HL-60 (cell line): ENCODE data around the gene XRCC5.
A peak's percentile ranks its signal among the peaks of the same experiment; 100 is the strongest.

Source experiments
- DNase-seq, 2 experiments: peaks; one replicate each; pipeline ENCODE4 v3.0.0-alpha.2; 2010 to 2020; ENCODE audit warnings: low read depth in 1 of 2, low spot score in 1 of 2
- H3K27ac ChIP-seq: fragments of 250-450 bp; sonication (Bioruptor Pico); replicated peaks from 2 replicates; pipeline ENCODE4 v1.5.1; 2020; ENCODE audit warnings: mild to moderate bottlenecking, moderate library complexity
- H3K27me3 ChIP-seq: fragments of 250-450 bp; sonication (Bioruptor Pico); 2 replicates; pipeline ENCODE4 v1.5.1; 2021; ENCODE audit warnings: mild to moderate bottlenecking, moderate library complexity; ENCODE audit not compliant: insufficient read depth, poor library complexity, severe bottlenecking
- H3K4me3 ChIP-seq: replicated peaks from 2 replicates; pipeline ENCODE4 v1.5.1; 2011; ENCODE audit warnings: mild to moderate bottlenecking, control low read depth, low read length; ENCODE audit not compliant: insufficient read depth
- GABPA ChIP-seq: IDR thresholded peaks from 2 replicates; pipeline ENCODE4 v1.6.1; 2012; ENCODE audit warnings: low read depth
- POLR2AphosphoS5 ChIP-seq: IDR thresholded peaks from 2 replicates; pipeline ENCODE4 v1.6.1; 2012; ENCODE audit warnings: low read depth
- SPI1 ChIP-seq: IDR thresholded peaks from 2 replicates; pipeline ENCODE4 v1.6.1; 2012; ENCODE audit warnings: low read depth, mild to moderate bottlenecking, borderline replicate concordance
- TF ChIP-seq, protein P1 (sequence below): IDR thresholded peaks from 2 replicates; pipeline ENCODE4 v1.6.1; 2012; ENCODE audit warnings: low read depth; ENCODE audit not compliant: insufficient replicate concordance
- TF ChIP-seq, protein P2 (sequence below): IDR thresholded peaks from one replicate; pipeline ENCODE4 v1.5.1; 2011; ENCODE audit warnings: low read length, control low read depth, inconsistent platforms; ENCODE audit not compliant: insufficient read depth

Gene XRCC5

GRCh38 chr2:216181351-216181750 is 72.2 kb downstream of the XRCC5 start:
- no peak overlapping the region for H3K4me3 ChIP-seq
- H3K27ac ChIP-seq: no peak overlapping the region
- DNase-seq: no peak
- TF ChIP-seq GABPA: no peak
- TF ChIP-seq, protein P1, sequence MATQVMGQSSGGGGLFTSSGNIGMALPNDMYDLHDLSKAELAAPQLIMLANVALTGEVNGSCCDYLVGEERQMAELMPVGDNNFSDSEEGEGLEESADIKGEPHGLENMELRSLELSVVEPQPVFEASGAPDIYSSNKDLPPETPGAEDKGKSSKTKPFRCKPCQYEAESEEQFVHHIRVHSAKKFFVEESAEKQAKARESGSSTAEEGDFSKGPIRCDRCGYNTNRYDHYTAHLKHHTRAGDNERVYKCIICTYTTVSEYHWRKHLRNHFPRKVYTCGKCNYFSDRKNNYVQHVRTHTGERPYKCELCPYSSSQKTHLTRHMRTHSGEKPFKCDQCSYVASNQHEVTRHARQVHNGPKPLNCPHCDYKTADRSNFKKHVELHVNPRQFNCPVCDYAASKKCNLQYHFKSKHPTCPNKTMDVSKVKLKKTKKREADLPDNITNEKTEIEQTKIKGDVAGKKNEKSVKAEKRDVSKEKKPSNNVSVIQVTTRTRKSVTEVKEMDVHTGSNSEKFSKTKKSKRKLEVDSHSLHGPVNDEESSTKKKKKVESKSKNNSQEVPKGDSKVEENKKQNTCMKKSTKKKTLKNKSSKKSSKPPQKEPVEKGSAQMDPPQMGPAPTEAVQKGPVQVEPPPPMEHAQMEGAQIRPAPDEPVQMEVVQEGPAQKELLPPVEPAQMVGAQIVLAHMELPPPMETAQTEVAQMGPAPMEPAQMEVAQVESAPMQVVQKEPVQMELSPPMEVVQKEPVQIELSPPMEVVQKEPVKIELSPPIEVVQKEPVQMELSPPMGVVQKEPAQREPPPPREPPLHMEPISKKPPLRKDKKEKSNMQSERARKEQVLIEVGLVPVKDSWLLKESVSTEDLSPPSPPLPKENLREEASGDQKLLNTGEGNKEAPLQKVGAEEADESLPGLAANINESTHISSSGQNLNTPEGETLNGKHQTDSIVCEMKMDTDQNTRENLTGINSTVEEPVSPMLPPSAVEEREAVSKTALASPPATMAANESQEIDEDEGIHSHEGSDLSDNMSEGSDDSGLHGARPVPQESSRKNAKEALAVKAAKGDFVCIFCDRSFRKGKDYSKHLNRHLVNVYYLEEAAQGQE: no peak
- TF ChIP-seq, protein P2, sequence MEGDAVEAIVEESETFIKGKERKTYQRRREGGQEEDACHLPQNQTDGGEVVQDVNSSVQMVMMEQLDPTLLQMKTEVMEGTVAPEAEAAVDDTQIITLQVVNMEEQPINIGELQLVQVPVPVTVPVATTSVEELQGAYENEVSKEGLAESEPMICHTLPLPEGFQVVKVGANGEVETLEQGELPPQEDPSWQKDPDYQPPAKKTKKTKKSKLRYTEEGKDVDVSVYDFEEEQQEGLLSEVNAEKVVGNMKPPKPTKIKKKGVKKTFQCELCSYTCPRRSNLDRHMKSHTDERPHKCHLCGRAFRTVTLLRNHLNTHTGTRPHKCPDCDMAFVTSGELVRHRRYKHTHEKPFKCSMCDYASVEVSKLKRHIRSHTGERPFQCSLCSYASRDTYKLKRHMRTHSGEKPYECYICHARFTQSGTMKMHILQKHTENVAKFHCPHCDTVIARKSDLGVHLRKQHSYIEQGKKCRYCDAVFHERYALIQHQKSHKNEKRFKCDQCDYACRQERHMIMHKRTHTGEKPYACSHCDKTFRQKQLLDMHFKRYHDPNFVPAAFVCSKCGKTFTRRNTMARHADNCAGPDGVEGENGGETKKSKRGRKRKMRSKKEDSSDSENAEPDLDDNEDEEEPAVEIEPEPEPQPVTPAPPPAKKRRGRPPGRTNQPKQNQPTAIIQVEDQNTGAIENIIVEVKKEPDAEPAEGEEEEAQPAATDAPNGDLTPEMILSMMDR: no peak
- TF ChIP-seq POLR2AphosphoS5: no peak
- no peak for TF ChIP-seq SPI1
- no peaks in the 10 kb centered on the region for H3K27me3 ChIP-seq

DNA sequence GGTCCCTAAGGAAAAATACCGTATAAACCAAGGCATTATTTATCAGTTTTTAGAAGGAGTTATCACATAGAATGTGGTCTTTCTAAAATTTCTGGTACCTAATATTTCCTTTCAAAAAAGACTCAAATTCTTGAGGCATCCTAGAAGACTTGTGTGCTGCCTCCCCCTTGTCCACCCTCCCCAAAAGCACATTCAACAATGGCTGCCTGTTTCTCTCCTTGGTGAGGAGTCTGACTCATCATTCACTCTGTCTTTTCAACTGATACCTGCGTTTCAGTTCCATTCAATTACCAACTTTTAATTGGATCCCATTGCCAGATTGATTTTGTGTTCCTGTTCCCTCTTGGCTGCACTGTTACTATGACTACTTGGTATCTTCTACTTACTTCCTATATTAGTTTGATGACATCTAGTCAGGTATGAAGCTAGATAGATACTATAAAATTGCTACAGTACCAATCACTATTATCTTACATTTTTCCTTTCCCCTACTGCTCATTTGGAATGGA is 72.9 kb downstream of the XRCC5 start:
- no peak for DNase-seq
- no peak overlapping the region for H3K4me3 ChIP-seq
- TF ChIP-seq, protein P2: no peak
- TF ChIP-seq GABPA: no peak
- no peak for TF ChIP-seq SPI1
- TF ChIP-seq, protein P1: no peak
- TF ChIP-seq POLR2AphosphoS5: no peak
- no peak overlapping the region for H3K27ac ChIP-seq
- no peaks in the 10 kb centered on the region for H3K27me3 ChIP-seq

GRCh38 chr2:216183462-216183861 is 74.3 kb downstream of the XRCC5 start:
- TF ChIP-seq SPI1 (peak; percentile 1; the same call in 1 of the 2 replicates), POLR2AphosphoS5 (no peak)
- no peaks in the 10 kb centered on the region for H3K27me3 ChIP-seq
- peak in 1 of 2 experiments; percentile 34 for DNase-seq
- no peak overlapping the region for H3K4me3 ChIP-seq
- peak overlapping the region; percentile 19; the same call in 1 of the 2 replicates for H3K27ac ChIP-seq

DNA sequence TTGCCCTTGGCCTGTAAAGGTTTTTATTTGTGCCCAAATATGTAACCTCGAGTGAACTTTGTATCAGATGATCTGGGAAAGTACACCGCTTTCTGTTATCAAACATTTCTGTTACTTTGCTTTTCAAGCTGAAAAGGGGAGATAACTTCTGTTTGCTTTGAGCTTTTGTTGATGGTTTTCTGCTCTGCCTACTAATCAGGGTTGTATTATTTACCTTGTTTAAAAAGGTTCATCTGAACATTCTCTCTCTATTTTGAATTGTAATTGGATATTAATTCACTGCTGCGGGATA is 79.4 kb downstream of the XRCC5 start:
- TF ChIP-seq, protein P2: no peak
- TF ChIP-seq, protein P1: no peak
- TF ChIP-seq GABPA (no peak), SPI1 (no peak), POLR2AphosphoS5 (no peak)
- no peak overlapping the region for H3K4me3 ChIP-seq
- H3K27me3 ChIP-seq: no peaks in the 10 kb centered on the region
- no peak overlapping the region for H3K27ac ChIP-seq
- DNase-seq: no peak
